NCI-H2227 treated with DMSO at 0.1 percent for 48 hours (cell line): ENCODE results near the gene MPZL3.

Source experiments
- DNase-seq: peaks from one replicate; lab custom pipeline; 2025; lab: John Stamatoyannopoulos, UW

Gene MPZL3

GRCh38 chr11:118264569-118265465 lies 12.7 kb upstream of the MPZL3 start:
- DNase-seq: no peak

- no peak for DNase-seq
Observed at GRCh38 chr11:118263695-118264568, 11.8 kb upstream of the MPZL3 start, which contains the start of gene MPZL2. Gene MPZL2 (minus strand): TSS chr11:118264297. CDS start chr11:118264153, 144 bp downstream.

GRCh38 chr11:118263112-118263511 lies 10.9 kb upstream of the MPZL3 start:
- DNase-seq: no peak

- DNase-seq: no peak
Observed at GRCh38 chr11:118260353-118260752, 8.2 kb upstream of the MPZL3 start.

GRCh38 chr11:118259138-118259537 lies 7.0 kb upstream of the MPZL3 start:
- DNase-seq: no peak

- DNase-seq: no peak
Observed at GRCh38 chr11:118258410-118258809, 6.2 kb upstream of the MPZL3 start.

- DNase-seq: no peak
Observed at GRCh38 chr11:118252688-118253087, 523 bp upstream of the MPZL3 start.

GRCh38 chr11:118247041-118247440 lies 5.1 kb downstream of the MPZL3 start:
- DNase-seq: no peak

- DNase-seq: no peak
Observed at GRCh38 chr11:118245936-118246562, 6.1 kb downstream of the MPZL3 start.

GRCh38 chr11:118243993-118244762 lies 8.0 kb downstream of the MPZL3 start:
- no peak for DNase-seq

- DNase-seq: no peak
Observed at GRCh38 chr11:118243161-118243560, 9.0 kb downstream of the MPZL3 start.

GRCh38 chr11:118241764-118242098 lies 10.4 kb downstream of the MPZL3 start:
- no peak for DNase-seq

GRCh38 chr11:118240999-118241763 lies 11.0 kb downstream of the MPZL3 start:
- DNase-seq: no peak

GRCh38 chr11:118239509-118240205 lies 12.5 kb downstream of the MPZL3 start:
- no peak for DNase-seq

- DNase-seq: no peak
Observed at GRCh38 chr11:118238929-118239328, 13.2 kb downstream of the MPZL3 start.

GRCh38 chr11:118238421-118238820 lies 13.7 kb downstream of the MPZL3 start:
- DNase-seq: no peak

- no peak for DNase-seq
Observed at GRCh38 chr11:118236170-118236569, 16.0 kb downstream of the MPZL3 start.

- DNase-seq: no peak
Observed at GRCh38 chr11:118234833-118235232, 17.3 kb downstream of the MPZL3 start.

- no peak for DNase-seq
Observed at GRCh38 chr11:118233850-118234249, 18.3 kb downstream of the MPZL3 start.

GRCh38 chr11:118233377-118233776 lies 18.8 kb downstream of the MPZL3 start:
- no peak for DNase-seq
